ENCODE data around the gene PTGER1.

DNA sequence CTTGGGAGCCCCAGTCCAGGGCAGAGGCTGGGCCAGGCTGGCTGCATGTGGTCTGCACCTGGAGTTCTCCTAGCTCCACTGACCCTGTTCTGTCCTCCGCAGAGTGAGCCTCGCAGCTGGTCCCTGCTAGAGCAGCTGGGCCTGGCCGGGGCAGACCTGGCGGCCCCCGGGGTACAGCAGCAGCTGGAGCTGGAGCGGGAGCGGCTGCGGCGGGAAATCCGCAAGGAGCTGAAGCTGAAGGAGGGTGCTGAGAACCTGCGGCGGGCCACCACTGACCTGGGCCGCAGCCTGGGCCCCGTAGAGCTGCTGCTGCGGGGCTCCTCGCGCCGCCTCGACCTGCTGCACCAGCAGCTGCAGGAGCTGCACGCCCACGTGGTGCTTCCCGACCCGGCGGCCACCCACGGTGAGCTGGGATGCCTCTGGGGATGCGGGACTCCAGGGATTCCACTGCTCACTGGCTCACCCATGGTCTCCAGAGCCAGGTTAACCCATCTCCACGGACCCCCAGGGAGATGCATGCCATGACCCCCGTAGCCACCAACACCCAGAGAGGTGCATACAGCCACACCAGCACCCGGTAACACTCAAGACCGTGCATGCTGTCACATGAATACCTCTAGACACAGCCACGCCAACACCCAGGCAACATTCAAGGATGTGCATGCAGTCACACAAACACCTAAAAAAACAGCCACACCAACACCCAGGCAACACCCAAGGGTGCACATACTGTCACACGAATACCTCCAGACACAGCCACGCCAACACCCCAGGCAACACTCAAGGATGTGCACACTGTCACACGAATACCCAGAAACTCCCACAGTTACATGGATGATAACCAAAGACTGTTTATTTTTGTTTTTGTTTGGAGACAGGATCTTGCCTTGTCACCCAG is 33.9 kb downstream of the PTGER1 start:
- no peak for TF ChIP-seq POLR2A (IDR thresholded peaks at IDR 0.05)
- TF ChIP-seq, protein P1, sequence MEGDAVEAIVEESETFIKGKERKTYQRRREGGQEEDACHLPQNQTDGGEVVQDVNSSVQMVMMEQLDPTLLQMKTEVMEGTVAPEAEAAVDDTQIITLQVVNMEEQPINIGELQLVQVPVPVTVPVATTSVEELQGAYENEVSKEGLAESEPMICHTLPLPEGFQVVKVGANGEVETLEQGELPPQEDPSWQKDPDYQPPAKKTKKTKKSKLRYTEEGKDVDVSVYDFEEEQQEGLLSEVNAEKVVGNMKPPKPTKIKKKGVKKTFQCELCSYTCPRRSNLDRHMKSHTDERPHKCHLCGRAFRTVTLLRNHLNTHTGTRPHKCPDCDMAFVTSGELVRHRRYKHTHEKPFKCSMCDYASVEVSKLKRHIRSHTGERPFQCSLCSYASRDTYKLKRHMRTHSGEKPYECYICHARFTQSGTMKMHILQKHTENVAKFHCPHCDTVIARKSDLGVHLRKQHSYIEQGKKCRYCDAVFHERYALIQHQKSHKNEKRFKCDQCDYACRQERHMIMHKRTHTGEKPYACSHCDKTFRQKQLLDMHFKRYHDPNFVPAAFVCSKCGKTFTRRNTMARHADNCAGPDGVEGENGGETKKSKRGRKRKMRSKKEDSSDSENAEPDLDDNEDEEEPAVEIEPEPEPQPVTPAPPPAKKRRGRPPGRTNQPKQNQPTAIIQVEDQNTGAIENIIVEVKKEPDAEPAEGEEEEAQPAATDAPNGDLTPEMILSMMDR (IDR thresholded peaks at IDR 0.05): no peak
